SK-N-SH (cell line): ENCODE data around the gene VNN1. TPM values are rescaled to one million over a fixed set of nuclear protein-coding genes. Genes with fewer than 3 reads are reported as not detected.
"Not testable (repeated sequence)": the region's sequence is repeated elsewhere in the genome, so short reads cannot be mapped to it uniquely, and the experiment has no call there.

Experiments
- CTCF ChIA-PET: fragments of 300-600, 350-600 bp; formaldehyde crosslinking; extraction: SDS; loops from one replicate; lab custom pipeline; 2021; lab: Yijun Ruan, JAX
- POLR2A ChIA-PET: fragments of 350-600 bp; sonication (Branson Sonifier 250); formaldehyde crosslinking; extraction: SDS; loops from one replicate; lab custom pipeline; 2020; ENCODE audit warnings: antibody characterized with exemption, inconsistent platforms; lab: Yijun Ruan, JAX
- DNase-seq: peaks from one replicate; pipeline ENCODE4 v3.0.0; 2012
- H2AFZ ChIP-seq: fragments of 200-600 bp; sonication (generic); 2 replicates; pipeline ENCODE4 v1.8.1; 2016; ENCODE audit warnings: antibody characterized with exemption, mild to moderate bottlenecking, low read depth
- H3F3A ChIP-seq: fragments of 200-600 bp; sonication (generic); replicated peaks from 2 replicates; pipeline ENCODE3; 2016; ENCODE audit warnings: antibody characterized with exemption, mild to moderate bottlenecking; ENCODE audit not compliant: insufficient read depth
- H3K27ac ChIP-seq, 2 experiments: fragments of 200-500 bp in 1 of 2; fragments of 200-600 bp in 1 of 2; sonication (Bioruptor generic) in 1 of 2; sonication (generic), shearing (Covaris generic) in 1 of 2; 2 replicates each; pipeline versions ENCODE4 v1.5.1 to v1.6.1; 2014 to 2016; ENCODE audit warnings: low read depth in 2 of 2, inconsistent platforms in 1 of 2, low read length in 1 of 2, mild to moderate bottlenecking in 1 of 2, mixed read lengths in 1 of 2
- H3K27me3 ChIP-seq: fragments of 200-600 bp; sonication (generic), shearing (Covaris generic); 2 replicates; pipeline ENCODE4 v1.6.1; 2016; ENCODE audit warnings: mixed run types; ENCODE audit not compliant: insufficient read depth
- H3K36me3 ChIP-seq, 2 experiments: fragments of 200-500 bp in 1 of 2; fragments of 200-600 bp in 1 of 2; sonication (Bioruptor generic) in 1 of 2; sonication (generic) in 1 of 2; replicated peaks in 1 of 2; 2 replicates each; pipeline versions ENCODE3 to v1.5.1; 2014 to 2016; ENCODE audit warnings: low read length in 1 of 2, mild to moderate bottlenecking in 1 of 2; ENCODE audit not compliant: insufficient read depth in 2 of 2, control insufficient read depth in 1 of 2
- H3K4me1 ChIP-seq, 2 experiments: fragments of 200-500 bp in 1 of 2; fragments of 200-600 bp in 1 of 2; sonication (Bioruptor generic) in 1 of 2; sonication (generic), shearing (Covaris generic) in 1 of 2; 2 replicates each; pipeline versions ENCODE4 v1.5.1 to v1.6.1; 2014 to 2016; ENCODE audit warnings: low read depth in 1 of 2, low read length in 1 of 2, mixed run types in 1 of 2; ENCODE audit not compliant: insufficient read depth in 2 of 2, control insufficient read depth in 1 of 2
- H3K4me2 ChIP-seq: fragments of 200-600 bp; sonication (generic), shearing (Covaris generic); 2 replicates; pipeline ENCODE4 v1.6.1; 2017; ENCODE audit warnings: mixed run types
- H3K4me3 ChIP-seq, 2 experiments: fragments of 200-500 bp in 1 of 2; fragments of 200-600 bp in 1 of 2; sonication (Bioruptor generic) in 1 of 2; sonication (generic), shearing (Covaris generic) in 1 of 2; 2 replicates each; pipeline versions ENCODE4 v1.5.1 to v1.8.1; 2014 to 2016; ENCODE audit warnings: low read depth in 2 of 2, inconsistent platforms in 1 of 2, low read length in 1 of 2, mild to moderate bottlenecking in 1 of 2, mixed read lengths in 1 of 2, moderate library complexity in 1 of 2
- H3K79me2 ChIP-seq: fragments of 200-600 bp; sonication (generic); 2 replicates; pipeline ENCODE4 v1.8.1; 2017; ENCODE audit warnings: mild to moderate bottlenecking; ENCODE audit not compliant: insufficient read depth
- H3K9ac ChIP-seq: fragments of 200-600 bp; sonication (generic); 2 replicates; pipeline ENCODE4 v1.6.1; 2017; ENCODE audit warnings: mixed run types
- H3K9me2 ChIP-seq: fragments of 200-600 bp; sonication (generic); 2 replicates; pipeline ENCODE4 v1.6.1; 2017; ENCODE audit warnings: mixed run types
- H3K9me3 ChIP-seq: fragments of 200-600 bp; sonication (generic); 2 replicates; pipeline ENCODE4 v1.6.1; 2017; ENCODE audit warnings: mixed run types, mild to moderate bottlenecking, moderate library complexity
- H4K20me1 ChIP-seq: fragments of 200-600 bp; sonication (generic); 2 replicates; pipeline ENCODE4 v1.6.1; 2017; ENCODE audit warnings: mild to moderate bottlenecking, mixed run types; ENCODE audit not compliant: insufficient read depth
- EP300 ChIP-seq, 2 experiments: IDR thresholded peaks; 2 replicates each; pipeline versions ENCODE4 v1.4.0 to v1.6.1; 2012; ENCODE audit warnings: borderline replicate concordance in 1 of 2, low read depth in 1 of 2, low read length in 1 of 2
- EZH2phosphoT487 ChIP-seq: fragments of 200-600 bp; sonication (generic); IDR thresholded peaks from 2 replicates; pipeline ENCODE4 v1.6.1; 2017; ENCODE audit warnings: low read depth, mixed run types, mild to moderate bottlenecking, antibody characterized with exemption, moderate library complexity, borderline replicate concordance
- FOXM1 ChIP-seq: IDR thresholded peaks from 2 replicates; pipeline ENCODE4 v1.4.0; 2012; ENCODE audit warnings: low read depth, mild to moderate bottlenecking
- GATA2 ChIP-seq: sonication (generic); formaldehyde crosslinking; IDR thresholded peaks from 2 replicates; pipeline ENCODE4 v1.5.0; 2020; ENCODE audit warnings: mild to moderate bottlenecking, missing genetic modification reagents
- MEF2A ChIP-seq: IDR thresholded peaks from 2 replicates; pipeline ENCODE4 v1.4.0; 2012; ENCODE audit warnings: low read depth, borderline replicate concordance
- MXI1 ChIP-seq: IDR thresholded peaks from 2 replicates; pipeline ENCODE4 v1.6.1; 2012; ENCODE audit warnings: mild to moderate bottlenecking, low read depth, low read length, improper control_type of control experiment
- NRF1 ChIP-seq: IDR thresholded peaks from 2 replicates; pipeline ENCODE4 v1.6.1; 2012; ENCODE audit warnings: low read depth, mild to moderate bottlenecking, low read length
- PBX3 ChIP-seq: IDR thresholded peaks from 2 replicates; pipeline ENCODE4; 2012
- REST ChIP-seq: IDR thresholded peaks from 2 replicates; pipeline ENCODE4 v1.6.1; 2012; ENCODE audit warnings: mild to moderate bottlenecking, low read depth, low read length, moderate library complexity
- RXRA ChIP-seq: IDR thresholded peaks from 2 replicates; pipeline ENCODE4 v1.4.0; 2012; ENCODE audit warnings: low read depth, mild to moderate bottlenecking, borderline replicate concordance
- SMC3 ChIP-seq: IDR thresholded peaks from 2 replicates; pipeline ENCODE4 v1.6.1; 2012; ENCODE audit warnings: low read depth, low read length, improper control_type of control experiment
- USF1 ChIP-seq: IDR thresholded peaks from 2 replicates; pipeline ENCODE4 v1.4.0; 2012; ENCODE audit warnings: low read depth, borderline replicate concordance
- YY1 ChIP-seq: IDR thresholded peaks from 2 replicates; pipeline ENCODE4 v1.4.0; 2012; ENCODE audit warnings: low read depth, mild to moderate bottlenecking
- ZBTB33 ChIP-seq: IDR thresholded peaks from 2 replicates; pipeline ENCODE4 v1.4.0; 2012; ENCODE audit warnings: low read depth, borderline replicate concordance
- WGBS: methylation state at CpG from one replicate; pipeline ENCODE4 v1.1.6; 2017; ENCODE audit warnings: low lambda C conversion rate; 5-methylcytosine and 5-hydroxymethylcytosine counted together
- polyA plus RNA-seq, 3 experiments: library from polyadenylated mRNA; depleted of rRNA; stranded (reverse); fragments of >200 nt; gene quantifications; 2 replicates each; pipeline ENCODE4 v1.2.3, GENCODE V29; 2012

The VNN1 gene
- polyA plus RNA-seq, 1 of the 3 experiments (the other 2 are of a cell fraction): not detected

GRCh38 chr6:132635906-132636305 is 77.9 kb downstream of the VNN1 start:
- H3K4me3 ChIP-seq, H3K4me2 ChIP-seq, H3F3A ChIP-seq, H4K20me1 ChIP-seq, H3K36me3 ChIP-seq, H3K9me2 ChIP-seq, H3K9me3 ChIP-seq, H3K27ac ChIP-seq, POLR2A ChIA-PET, H3K27me3 ChIP-seq, H2AFZ ChIP-seq, CTCF ChIA-PET, DNase-seq, H3K4me1 ChIP-seq, H3K79me2 ChIP-seq, H3K9ac ChIP-seq: not testable (repeated sequence)
- WGBS: 4% methylated on average over 3 of the region's 3 CpGs

GRCh38 chr6:132635288-132635687 is 78.6 kb downstream of the VNN1 start:
- H3K4me1 ChIP-seq, H3K36me3 ChIP-seq, H3K9me3 ChIP-seq, H3K9ac ChIP-seq, H2AFZ ChIP-seq, CTCF ChIA-PET, H3K4me2 ChIP-seq, H3K27me3 ChIP-seq, H3K27ac ChIP-seq, H3K4me3 ChIP-seq, DNase-seq, H3F3A ChIP-seq, H3K9me2 ChIP-seq, H3K79me2 ChIP-seq, H4K20me1 ChIP-seq: not testable (repeated sequence)
- POLR2A ChIA-PET: interaction anchor here (1.0 kb wide), 1 partner anchor 15 kb away, joined by 3 read pairs; no protein-coding TSS in a partner anchor
- 0% methylated on average over 2 of the region's 3 CpGs for WGBS

- H3K9me2 ChIP-seq: no peaks in the 10 kb centered on the region
- H3K79me2 ChIP-seq: no peaks in the 10 kb centered on the region
- no peaks in the 10 kb centered on the region for H3F3A ChIP-seq
- WGBS: 2% methylated on average over 3 of the region's 4 CpGs
- no peak overlapping the region for H3K4me3 ChIP-seq
- no peaks in the 10 kb centered on the region for H3K27me3 ChIP-seq
- no peak overlapping the region for H3K4me2 ChIP-seq
- H2AFZ ChIP-seq: no peak overlapping the region
- ChIA-PET POLR2A (interaction anchor here (1.0 kb wide), 1 partner anchor 15 kb away, joined by 3 read pairs; no protein-coding TSS in a partner anchor), CTCF (no interaction called here)
- no peaks in the 10 kb centered on the region for H4K20me1 ChIP-seq
- H3K36me3 ChIP-seq: no peaks in the 10 kb centered on the region
- TF ChIP-seq PBX3 (no peak), EZH2phosphoT487 (no peak), YY1 (no peak), ZBTB33 (no peak), RXRA (no peak), FOXM1 (no peak), EP300 (IDR thresholded peaks at IDR 0.05; ENCODE audit: borderline replicate concordance in 1 of 2, low read depth in 1 of 2, low read length in 1 of 2) (no peak), GATA2 (no peak), USF1 (no peak), REST (no peak), MXI1 (no peak), MEF2A (no peak), SMC3 (no peak), NRF1 (no peak)
- no peak overlapping the region for H3K27ac ChIP-seq
- no peaks in the 10 kb centered on the region for H3K9me3 ChIP-seq
- H3K4me1 ChIP-seq: no peaks in the 10 kb centered on the region
- no peak overlapping the region for H3K9ac ChIP-seq
- no peak for DNase-seq
These were observed 79.1 kb downstream of the VNN1 start for GRCh38 chr6:132634796-132635195.
